Stimulated activated CD4-positive, alpha-beta T cell treated with anti-CD3 and anti-CD28 coated beads, Interleukin-1b, Interleukin-23, amount 100 ng/mL, for 4 hours (primary cell): ENCODE data around the gene CBY1.
"Not testable (repeated sequence)": the region's sequence is repeated elsewhere in the genome, so short reads cannot be mapped to it uniquely, and the experiment has no call there.

Experiments
- DNase-seq, 2 donors: peaks; one replicate each; pipeline ENCODE4 v3.0.0-alpha.2; 2020; ENCODE audit warnings: low read depth in 2 of 2

CBY1 gene

GRCh38 chr22:38656256-38657044 lies at the start of gene CBY1, which contains the start of gene FAM227A:
TSS of gene CBY1 (plus strand) at chr22:38656638. CDS start at chr22:38668055, 11,417 bp downstream.
TSS of gene FAM227A (minus strand) at chr22:38656392. CDS start at chr22:38650168, 6,224 bp downstream.
- DNase-seq: peak; percentile 75 to 80

GRCh38 chr22:38607680-38608079 lies 48.8 kb upstream of the CBY1 start:
- DNase-seq: no peak

DNA sequence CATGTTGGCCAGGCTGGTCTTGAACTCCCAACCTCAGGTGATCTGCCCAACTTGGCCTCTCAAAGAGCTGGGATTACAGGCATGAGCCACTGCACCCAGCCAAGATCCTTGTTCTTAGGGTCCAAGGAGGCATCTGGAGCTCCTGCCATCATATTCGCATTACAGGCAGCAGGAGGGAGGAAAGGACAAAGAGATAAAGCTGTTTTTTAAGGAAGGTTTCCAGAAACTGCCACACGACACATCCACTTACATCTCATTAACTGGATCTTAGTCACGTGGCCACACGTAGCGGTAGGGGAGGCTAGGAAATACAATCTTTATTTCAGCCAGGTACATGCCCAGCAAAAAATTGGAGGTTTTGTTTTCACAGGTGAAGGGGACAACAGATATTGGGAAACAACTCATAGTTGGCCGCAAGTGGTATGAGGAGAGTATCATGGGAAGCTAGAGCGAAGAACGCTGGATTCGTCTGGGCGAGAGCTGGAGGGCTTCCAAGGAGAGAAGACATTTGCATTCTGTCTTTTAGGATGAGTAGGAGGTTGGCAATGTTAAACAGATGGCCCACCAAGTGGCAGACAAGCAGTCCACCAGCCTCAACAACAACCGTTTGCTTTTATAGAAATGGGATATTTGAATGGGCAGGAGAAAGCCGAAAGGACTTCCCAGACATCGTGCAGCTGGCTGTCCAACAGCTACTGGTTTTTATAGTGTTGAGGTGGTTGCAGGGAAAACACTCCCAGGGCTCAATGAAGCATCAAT lies 47.3 kb upstream of the CBY1 start:
- DNase-seq: no peak

- DNase-seq: no peak
Observed at GRCh38 chr22:38610234-38610633, 46.2 kb upstream of the CBY1 start.

DNA sequence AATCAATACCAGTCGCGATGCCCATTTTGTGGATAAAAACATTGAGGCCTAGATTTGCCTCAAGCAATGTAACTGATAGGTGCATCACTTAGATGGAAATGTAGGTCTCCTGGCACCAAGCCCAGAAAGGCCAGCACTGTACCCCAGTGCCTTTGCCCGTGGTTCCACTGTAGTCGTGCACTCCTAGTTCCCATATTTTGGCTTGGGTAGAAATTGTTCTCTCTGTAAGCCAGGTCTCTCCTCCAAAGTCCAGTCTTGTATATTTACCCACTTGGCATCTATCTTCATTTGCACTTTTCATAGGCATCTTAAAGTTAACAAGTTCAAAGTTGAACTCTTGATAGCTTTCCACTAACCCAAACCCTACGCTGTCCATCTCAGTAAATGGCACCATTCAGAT lies 44.9 kb upstream of the CBY1 start:
- DNase-seq: no peak

DNA sequence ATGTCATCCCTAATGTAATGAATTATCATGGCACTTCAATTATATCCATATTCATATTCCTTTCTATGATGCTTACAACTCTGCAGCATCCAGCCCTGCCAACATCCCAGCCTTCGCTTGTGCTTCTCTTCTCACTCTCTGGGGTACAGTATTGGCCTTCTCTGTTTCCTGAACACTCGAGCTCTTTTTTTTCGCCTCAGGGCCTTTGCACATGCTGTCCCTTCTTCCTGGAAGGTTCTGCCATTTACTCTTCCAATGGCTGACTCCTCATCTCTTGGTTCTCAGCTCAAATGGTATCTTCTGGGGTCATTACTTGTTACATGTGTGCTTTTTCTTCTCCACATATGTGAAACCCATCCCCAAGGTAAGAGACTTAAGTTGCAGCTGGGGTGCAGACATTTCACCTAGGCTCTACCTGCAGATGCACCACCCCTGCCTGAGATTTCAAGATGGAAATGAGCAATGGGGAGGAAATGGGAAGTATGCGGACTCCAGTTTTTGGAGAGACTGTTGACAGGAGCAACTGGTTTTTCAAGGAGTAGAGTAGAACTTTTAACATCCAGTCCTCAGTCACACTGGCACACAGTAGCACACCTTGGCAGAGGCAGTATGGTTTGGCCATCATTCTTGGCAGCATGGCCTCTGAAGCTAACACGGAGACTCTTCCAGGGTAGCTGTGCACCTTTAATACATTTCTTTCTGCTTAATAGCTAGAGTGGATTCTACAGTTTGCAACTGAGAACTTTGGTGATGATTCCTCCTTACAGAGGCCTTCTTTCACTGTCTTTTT lies 44.0 kb upstream of the CBY1 start:
- no peak for DNase-seq

- no peak for DNase-seq
Observed at GRCh38 chr22:38613588-38613987, 42.9 kb upstream of the CBY1 start.

GRCh38 chr22:38614332-38615063 lies 41.9 kb upstream of the CBY1 start:
- DNase-seq: no peak

DNA sequence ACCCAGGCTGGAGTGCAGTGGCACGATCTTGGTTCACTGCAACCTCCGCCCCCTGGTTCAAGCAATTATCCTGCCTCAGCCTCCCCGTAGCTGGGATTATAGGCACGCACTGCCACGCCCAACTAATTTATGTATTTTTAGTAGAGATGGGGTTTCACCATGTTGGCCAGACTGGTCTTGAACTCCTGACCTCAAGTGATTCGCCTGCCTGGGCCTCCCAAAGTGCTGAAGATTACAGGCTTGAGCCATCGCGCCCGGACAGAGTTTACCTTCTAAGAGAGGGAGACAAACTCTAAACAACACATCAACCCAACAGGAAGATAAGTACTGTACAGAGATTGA lies 41.4 kb upstream of the CBY1 start:
- not testable (repeated sequence) for DNase-seq

DNA sequence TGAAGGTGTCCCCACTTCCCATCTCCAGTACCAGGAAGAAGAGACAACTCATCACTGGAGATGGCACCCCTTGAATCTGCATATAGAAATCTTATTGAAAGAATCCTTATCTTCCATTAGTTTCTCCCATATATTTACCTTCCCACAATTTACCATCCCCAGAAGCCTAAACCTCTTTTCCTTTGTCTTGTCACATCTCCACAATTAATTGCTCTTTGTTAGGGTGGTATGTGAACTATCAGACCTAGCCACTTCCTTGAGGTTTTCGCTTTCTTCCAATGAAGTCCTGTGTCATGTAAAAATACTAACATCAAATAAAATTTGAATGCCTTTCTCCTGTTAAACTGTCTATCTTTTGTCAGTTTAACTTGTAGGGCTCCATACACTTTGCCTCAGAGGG lies 38.2 kb upstream of the CBY1 start:
- DNase-seq: no peak

- no peak for DNase-seq
Observed at GRCh38 chr22:38618682-38619081, 37.8 kb upstream of the CBY1 start.

GRCh38 chr22:38623351-38623750 lies 33.1 kb upstream of the CBY1 start:
- DNase-seq: no peak

DNA sequence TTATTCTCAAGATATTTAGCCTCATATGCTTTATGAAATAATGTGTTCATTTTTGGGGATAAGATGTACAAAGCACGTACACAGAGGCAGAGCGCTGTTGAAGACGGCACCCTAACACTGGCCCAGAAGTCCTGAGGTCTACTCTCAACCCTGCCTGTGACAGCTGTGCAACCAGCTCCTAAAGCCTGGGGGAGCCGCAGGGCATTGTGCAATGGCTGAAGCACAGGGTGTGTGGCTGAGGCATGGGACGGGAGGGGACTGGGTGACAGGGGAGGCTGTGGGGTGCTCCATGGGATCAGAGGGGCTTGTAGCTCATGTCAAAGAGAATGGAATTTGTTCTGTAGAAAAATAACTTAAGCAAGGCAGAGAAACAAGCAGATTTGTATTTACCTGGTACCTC lies 28.0 kb upstream of the CBY1 start:
- DNase-seq: no peak

DNA sequence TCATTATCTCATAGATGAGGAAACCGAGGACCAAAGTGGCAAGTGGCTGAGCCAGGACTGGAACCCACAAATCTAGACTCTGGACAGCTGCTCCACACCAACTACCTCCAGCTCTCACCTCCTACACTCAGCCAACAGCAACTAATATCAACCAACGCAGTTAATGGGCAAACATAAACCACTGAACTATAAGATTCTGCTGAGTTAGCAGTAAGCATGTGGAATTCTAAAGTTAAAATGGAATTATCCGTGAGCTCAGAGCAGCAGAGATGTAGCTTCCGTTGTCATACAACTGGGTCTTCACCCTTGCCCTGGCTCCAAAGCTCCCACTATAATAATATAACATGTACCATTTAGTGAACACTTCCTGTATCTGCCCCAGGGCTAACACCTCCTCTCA lies 27.3 kb upstream of the CBY1 start:
- no peak for DNase-seq

- DNase-seq: no peak
Observed at GRCh38 chr22:38631724-38632123, 24.7 kb upstream of the CBY1 start.

DNA sequence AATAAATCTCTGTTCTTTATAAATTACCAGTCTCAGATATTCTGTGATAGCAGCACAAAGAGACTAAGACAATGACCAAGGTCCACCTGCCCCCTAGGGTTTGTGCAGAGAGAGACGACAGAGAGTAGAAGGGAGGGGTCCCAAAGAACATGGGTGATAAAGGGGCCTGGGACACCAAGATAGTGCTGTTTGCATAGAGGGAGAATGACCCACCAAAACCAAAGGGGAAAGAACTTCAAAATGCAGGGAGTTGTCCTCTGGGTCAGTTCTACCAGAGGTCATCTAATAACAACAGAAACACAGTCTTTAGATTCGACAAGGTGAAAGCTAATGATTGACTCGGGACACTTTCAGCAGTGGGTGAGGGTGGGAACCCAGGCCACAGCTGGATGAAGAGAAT lies 23.9 kb upstream of the CBY1 start:
- DNase-seq: no peak

DNA sequence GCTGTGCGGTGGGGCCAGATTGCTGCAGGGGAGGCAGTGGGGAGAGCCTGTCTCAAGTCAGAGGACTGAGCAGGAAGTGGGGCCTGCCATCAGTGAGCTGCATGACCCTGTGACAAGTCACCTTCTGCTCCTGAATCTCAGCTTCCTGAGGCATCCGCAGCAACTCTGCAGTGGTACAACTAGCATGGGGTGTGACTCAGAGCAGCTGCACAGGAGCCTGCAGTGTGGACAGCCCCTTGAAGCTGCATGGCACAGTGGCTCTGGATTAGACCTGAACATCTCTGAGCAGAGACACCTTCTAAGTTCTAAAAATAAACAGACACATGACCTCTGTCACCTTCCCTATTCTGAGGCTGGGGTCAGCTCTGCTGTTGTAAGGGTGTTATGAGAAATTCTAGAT lies 18.2 kb upstream of the CBY1 start:
- DNase-seq: no peak

- no peak for DNase-seq
Observed at GRCh38 chr22:38638728-38639127, 17.7 kb upstream of the CBY1 start.

DNA sequence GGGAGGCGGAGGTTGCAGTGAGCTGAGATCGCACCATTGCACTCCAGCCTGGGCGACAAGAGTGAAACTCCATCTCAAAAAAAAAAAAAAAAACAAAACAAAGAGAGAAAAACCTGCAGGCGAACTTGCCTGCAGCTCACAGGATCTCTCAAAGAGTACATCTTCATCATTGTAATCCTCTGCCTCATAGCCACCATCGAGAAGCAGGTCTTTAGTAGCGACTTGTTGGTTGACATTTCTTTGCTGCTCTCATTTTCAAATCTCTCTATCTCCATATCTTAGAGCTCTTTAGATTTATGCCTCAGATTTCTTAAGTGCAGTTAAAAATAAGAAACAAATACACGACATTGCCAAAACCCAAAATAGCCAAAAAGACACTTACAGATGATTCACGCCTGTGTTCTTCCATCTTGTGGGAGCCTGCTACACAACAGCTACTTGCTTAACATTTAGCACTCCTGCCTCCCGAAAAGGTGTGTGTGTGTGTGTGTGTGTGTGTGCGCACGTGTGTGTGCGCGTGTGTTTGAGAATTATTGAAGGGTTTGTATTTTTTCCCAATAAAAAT lies 14.9 kb upstream of the CBY1 start:
- DNase-seq: no peak

DNA sequence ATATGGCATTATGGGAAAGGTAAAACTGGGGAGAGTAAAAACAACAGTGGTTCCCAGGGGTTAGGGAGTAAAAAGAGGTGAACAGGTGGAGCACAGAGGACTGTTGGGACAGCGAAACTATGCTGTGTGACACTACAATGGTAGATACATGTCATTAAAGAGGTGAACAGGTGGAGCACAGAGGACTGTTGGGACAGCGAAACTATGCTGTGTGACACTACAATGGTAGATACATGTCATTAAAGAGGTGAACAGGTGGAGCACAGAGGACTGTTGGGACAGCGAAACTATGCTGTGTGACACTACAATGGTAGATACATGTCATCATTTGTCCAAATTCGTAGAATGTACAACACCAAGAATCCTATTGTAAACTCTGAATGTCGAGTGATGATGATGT lies 12.2 kb upstream of the CBY1 start:
- DNase-seq: not testable (repeated sequence)

DNA sequence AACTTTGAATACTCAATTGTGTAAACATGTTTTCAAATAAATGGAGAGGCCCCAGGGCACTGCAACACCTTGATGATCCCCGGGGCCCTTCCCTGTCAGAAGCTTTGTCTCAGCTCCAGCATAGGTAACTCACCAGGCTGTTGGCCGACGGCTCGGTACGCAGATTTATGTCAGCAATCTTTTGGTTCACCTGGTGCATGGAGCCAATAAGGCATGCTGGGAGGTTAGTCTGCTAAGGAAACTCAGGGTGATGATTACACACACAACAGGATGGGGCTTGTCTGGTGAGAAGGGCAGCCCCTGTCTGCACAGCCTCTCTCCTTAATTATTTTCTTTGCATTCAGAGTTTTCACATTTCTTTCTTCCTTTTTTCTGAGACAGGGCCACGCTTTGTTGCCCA lies 11.0 kb upstream of the CBY1 start:
- no peak for DNase-seq
